ENCODE data around the gene OMP. TPM values are rescaled to one million over a fixed set of nuclear protein-coding genes. Genes with fewer than 3 reads are reported as not detected.

Gene OMP
- total RNA-seq, 2 experiments from 2014 or later: not detected

GRCh38 chr11:77137421-77137820 is 34.8 kb downstream of the OMP start:
- Histone ChIP-seq H3K27ac (ENCODE audit: low read depth, low read length, poor library complexity, severe bottlenecking) (no peak overlapping the region), H4K20me1 (ENCODE audit: insufficient read depth, low read length) (no peaks in the 10 kb centered on the region), H2AFZ (ENCODE audit: low read length) (no peak overlapping the region), H3K4me2 (ENCODE audit: low read length) (no peak overlapping the region), H3K9me3 (ENCODE audit: low read length) (no peaks in the 10 kb centered on the region), H3K36me3 (ENCODE audit: insufficient read depth, low read length) (no peaks in the 10 kb centered on the region), H3K4me1 (ENCODE audit: insufficient read depth, low read length, poor library complexity, severe bottlenecking) (no peaks in the 10 kb centered on the region), H3K4me3 (ENCODE audit: low read depth, low read length, poor library complexity, severe bottlenecking) (no peak overlapping the region), H3K79me2 (ENCODE audit: insufficient read depth, low read depth, low read length) (no peaks in the 10 kb centered on the region), H3K9me2 (ENCODE audit: insufficient read depth, low read length) (no peaks in the 10 kb centered on the region)
- no peak for TF ChIP-seq EZH2phosphoT487 (IDR thresholded peaks at IDR 0.05; ENCODE audit: borderline replicate concordance, low read depth, low read length)
- TF ChIP-seq CTCF (conservative IDR thresholded peaks at IDR 0.05; ENCODE audit: low read length): no peak
- DNase-seq (ENCODE audit: low spot score): no peak
- intact Hi-C loops (cut with micrococcal nuclease; ENCODE audit: unreplicated experiment): no loop called here
- ChIA-PET CTCF (ENCODE audit: unreplicated experiment) (no interaction called here), POLR2A (no interaction called here)
- no TSS peak for BruUV-seq (replicated peaks)

- ChIA-PET CTCF (ENCODE audit: unreplicated experiment) (no interaction called here), POLR2A (no interaction called here)
- Histone ChIP-seq H3K4me3 (ENCODE audit: low read depth, low read length, poor library complexity, severe bottlenecking) (no peak overlapping the region), H3K4me1 (ENCODE audit: insufficient read depth, low read length, poor library complexity, severe bottlenecking) (no peaks in the 10 kb centered on the region), H3K9me3 (ENCODE audit: low read length) (no peaks in the 10 kb centered on the region), H2AFZ (ENCODE audit: low read length) (no peak overlapping the region), H3K9me2 (ENCODE audit: insufficient read depth, low read length) (no peaks in the 10 kb centered on the region), H3K4me2 (ENCODE audit: low read length) (no peak overlapping the region), H3K27ac (ENCODE audit: low read depth, low read length, poor library complexity, severe bottlenecking) (no peak overlapping the region), H4K20me1 (ENCODE audit: insufficient read depth, low read length) (no peaks in the 10 kb centered on the region), H3K36me3 (ENCODE audit: insufficient read depth, low read length) (no peaks in the 10 kb centered on the region), H3K79me2 (ENCODE audit: insufficient read depth, low read depth, low read length) (no peaks in the 10 kb centered on the region)
- intact Hi-C loops (cut with micrococcal nuclease; ENCODE audit: unreplicated experiment): no loop called here
- TF ChIP-seq CTCF (conservative IDR thresholded peaks at IDR 0.05; ENCODE audit: low read length) (no peak), EZH2phosphoT487 (IDR thresholded peaks at IDR 0.05; ENCODE audit: borderline replicate concordance, low read depth, low read length) (no peak)
- DNase-seq (ENCODE audit: low spot score): no peak
- BruUV-seq (replicated peaks): no TSS peak
Observed at GRCh38 chr11:77138106-77138649, 35.5 kb downstream of the OMP start.

GRCh38 chr11:77139201-77139600 is 36.6 kb downstream of the OMP start:
- Histone ChIP-seq H3K36me3 (ENCODE audit: insufficient read depth, low read length) (no peaks in the 10 kb centered on the region), H3K9me3 (ENCODE audit: low read length) (no peaks in the 10 kb centered on the region), H3K9me2 (ENCODE audit: insufficient read depth, low read length) (no peaks in the 10 kb centered on the region), H3K4me3 (ENCODE audit: low read depth, low read length, poor library complexity, severe bottlenecking) (no peak overlapping the region), H2AFZ (ENCODE audit: low read length) (no peak overlapping the region), H3K4me1 (ENCODE audit: insufficient read depth, low read length, poor library complexity, severe bottlenecking) (no peaks in the 10 kb centered on the region), H4K20me1 (ENCODE audit: insufficient read depth, low read length) (no peaks in the 10 kb centered on the region), H3K27ac (ENCODE audit: low read depth, low read length, poor library complexity, severe bottlenecking) (no peak overlapping the region), H3K4me2 (ENCODE audit: low read length) (no peak overlapping the region), H3K79me2 (ENCODE audit: insufficient read depth, low read depth, low read length) (no peaks in the 10 kb centered on the region)
- TF ChIP-seq EZH2phosphoT487 (IDR thresholded peaks at IDR 0.05; ENCODE audit: borderline replicate concordance, low read depth, low read length) (no peak), CTCF (conservative IDR thresholded peaks at IDR 0.05; ENCODE audit: low read length) (no peak)
- ChIA-PET POLR2A (no interaction called here), CTCF (ENCODE audit: unreplicated experiment) (no interaction called here)
- DNase-seq (ENCODE audit: low spot score): no peak
- BruUV-seq (replicated peaks): no TSS peak
- intact Hi-C loops (cut with micrococcal nuclease; ENCODE audit: unreplicated experiment): no loop called here

Measured in OCI-LY7 (cell line).